ENCODE results near the gene EXOC6B.
A peak's percentile ranks its signal among the peaks of the same experiment; 100 is the strongest.

The EXOC6B gene

GRCh38 chr2:72825257-72826155 lies at the start of gene EXOC6B:
Gene EXOC6B, minus strand, starts transcription at chr2:72826033.
- peak; percentile 94 for DNase-seq

GRCh38 chr2:72871880-72872279 lies 46.0 kb upstream of the EXOC6B start:
- DNase-seq = no peak

DNA sequence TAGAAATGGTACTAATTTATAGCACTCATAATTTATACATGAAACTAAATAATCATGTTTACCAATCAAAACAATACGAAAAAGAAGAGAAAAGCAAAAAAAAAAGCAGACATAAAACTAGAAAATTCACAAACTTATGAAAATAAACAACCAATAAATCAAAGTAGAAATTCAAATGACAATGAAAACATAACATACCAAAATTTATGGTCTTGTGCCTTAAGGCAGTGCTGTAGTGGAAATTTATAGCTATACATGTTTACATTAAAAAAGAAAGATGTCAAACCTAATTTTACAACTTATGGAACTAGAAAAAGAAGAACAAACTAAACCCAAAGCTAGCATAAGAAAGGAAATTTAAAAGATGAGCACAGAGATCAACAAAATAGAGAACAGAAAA lies 45.2 kb upstream of the EXOC6B start:
- DNase-seq = no peak

- DNase-seq = no peak
Observed at GRCh38 chr2:72864500-72864899, 38.7 kb upstream of the EXOC6B start.

- peak; percentile 49 for DNase-seq
Observed at GRCh38 chr2:72863046-72863445, 37.2 kb upstream of the EXOC6B start.

- DNase-seq = peak; percentile 94
Observed at GRCh38 chr2:72862239-72862988, 36.6 kb upstream of the EXOC6B start.

GRCh38 chr2:72859831-72860262 lies 34.0 kb upstream of the EXOC6B start:
- DNase-seq = peak; percentile 89

- no peak for DNase-seq
Observed at GRCh38 chr2:72851333-72851732, 25.5 kb upstream of the EXOC6B start.

GRCh38 chr2:72849138-72849462 lies 23.3 kb upstream of the EXOC6B start:
- DNase-seq = no peak

- no peak for DNase-seq
Observed at GRCh38 chr2:72848436-72849137, 22.8 kb upstream of the EXOC6B start.

- DNase-seq = no peak
Observed at GRCh38 chr2:72847534-72848315, 21.9 kb upstream of the EXOC6B start.

- DNase-seq = no peak
Observed at GRCh38 chr2:72846171-72847095, 20.6 kb upstream of the EXOC6B start.

- DNase-seq = no peak
Observed at GRCh38 chr2:72843301-72843700, 17.5 kb upstream of the EXOC6B start.

GRCh38 chr2:72841462-72842125 lies 15.8 kb upstream of the EXOC6B start:
- peak; percentile 95 for DNase-seq

DNA sequence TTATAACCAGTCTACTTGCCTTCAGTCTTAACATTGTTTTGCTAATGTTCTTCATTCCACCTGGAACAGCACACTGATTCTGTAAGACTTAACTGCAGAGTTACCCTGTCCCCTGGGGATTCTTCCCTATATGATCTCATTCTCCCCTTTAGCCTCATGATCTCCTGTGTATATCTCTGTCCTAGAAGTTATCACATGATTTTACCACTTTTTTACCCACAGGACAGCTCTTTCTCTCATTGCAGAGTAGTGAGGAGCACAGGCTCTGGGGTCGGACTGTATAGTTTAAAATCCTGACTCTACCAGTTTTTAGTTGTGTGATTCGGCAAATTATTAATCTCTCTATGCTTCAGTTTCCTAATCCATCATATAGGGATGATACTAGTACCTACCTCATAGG lies 14.2 kb upstream of the EXOC6B start:
- no peak for DNase-seq

GRCh38 chr2:72837171-72837570 lies 11.3 kb upstream of the EXOC6B start:
- no peak for DNase-seq

- DNase-seq = no peak
Observed at GRCh38 chr2:72835403-72835802, 9.6 kb upstream of the EXOC6B start.

- no peak for DNase-seq
Observed at GRCh38 chr2:72834596-72834995, 8.8 kb upstream of the EXOC6B start.

GRCh38 chr2:72833084-72833714 lies 7.4 kb upstream of the EXOC6B start:
- DNase-seq = peak; percentile 81

GRCh38 chr2:72830273-72830672 lies 4.4 kb upstream of the EXOC6B start:
- no peak for DNase-seq

Data from NCI-H146 (cell line).